Stimulated activated CD4-positive, alpha-beta T cell treated with anti-CD3 and anti-CD28 coated beads, Interleukin-4, amount 100 ng/mL, for 1 hour (primary cell): ENCODE data around the gene PCDHB13.
"Not testable (repeated sequence)": the region's sequence is repeated elsewhere in the genome, so short reads cannot be mapped to it uniquely, and the experiment has no call there.

ENCODE experiments used
- DNase-seq: peaks from one replicate; pipeline ENCODE4 v3.0.0-alpha.2; 2020

Gene PCDHB13

DNA sequence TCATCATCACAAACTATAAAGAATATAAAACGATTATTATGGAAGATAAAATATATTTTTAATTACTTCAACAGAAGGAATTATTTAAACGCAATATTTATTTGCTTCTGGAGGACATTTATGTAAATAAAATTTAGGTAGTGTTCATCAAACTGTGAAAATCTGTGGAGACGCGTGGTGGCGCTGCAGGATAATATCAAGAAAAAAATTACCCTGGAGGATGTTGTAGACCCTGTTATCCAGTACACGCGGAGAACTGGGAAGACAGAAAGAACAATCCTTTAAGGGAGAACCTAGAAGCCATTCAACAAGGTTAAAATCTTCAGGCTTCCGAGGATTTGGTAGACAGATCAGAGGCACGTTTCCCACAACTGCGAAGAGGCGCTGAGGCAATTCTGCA is 5.2 kb upstream of the PCDHB13 start, which contains the start of gene PCDHB12:
Gene PCDHB12, plus strand, starts transcription at position 242 of the 400 bp plus-strand sequence. CDS start 189 bp downstream, outside the sequence.
- no peak for DNase-seq

DNA sequence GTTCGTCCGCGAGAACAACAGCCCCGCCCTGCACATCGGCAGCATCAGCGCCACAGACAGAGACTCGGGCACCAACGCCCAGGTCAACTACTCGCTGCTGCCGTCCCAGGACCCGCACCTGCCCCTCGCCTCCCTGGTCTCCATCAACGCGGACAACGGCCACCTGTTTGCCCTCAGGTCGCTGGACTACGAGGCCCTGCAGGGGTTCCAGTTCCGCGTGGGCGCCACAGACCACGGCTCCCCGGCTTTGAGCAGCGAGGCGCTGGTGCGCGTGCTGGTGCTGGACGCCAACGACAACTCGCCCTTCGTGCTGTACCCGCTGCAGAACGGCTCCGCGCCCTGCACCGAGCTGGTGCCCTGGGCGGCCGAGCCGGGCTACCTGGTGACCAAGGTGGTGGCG is 3.4 kb upstream of the PCDHB13 start:
- not testable (repeated sequence) for DNase-seq

DNA sequence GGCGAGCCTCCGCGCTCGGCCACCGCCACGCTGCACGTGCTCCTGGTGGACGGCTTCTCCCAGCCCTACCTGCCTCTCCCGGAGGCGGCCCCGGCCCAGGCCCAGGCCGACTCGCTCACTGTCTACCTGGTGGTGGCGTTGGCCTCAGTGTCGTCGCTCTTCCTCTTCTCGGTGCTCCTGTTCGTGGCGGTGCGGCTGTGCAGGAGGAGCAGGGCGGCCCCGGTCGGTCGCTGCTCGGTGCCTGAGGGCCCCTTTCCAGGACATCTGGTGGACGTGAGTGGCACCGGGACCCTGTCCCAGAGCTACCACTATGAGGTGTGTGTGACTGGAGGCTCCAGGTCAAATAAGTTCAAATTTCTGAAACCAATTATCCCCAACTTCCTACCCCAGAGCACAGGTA is 2.9 kb upstream of the PCDHB13 start:
- not testable (repeated sequence) for DNase-seq

DNA sequence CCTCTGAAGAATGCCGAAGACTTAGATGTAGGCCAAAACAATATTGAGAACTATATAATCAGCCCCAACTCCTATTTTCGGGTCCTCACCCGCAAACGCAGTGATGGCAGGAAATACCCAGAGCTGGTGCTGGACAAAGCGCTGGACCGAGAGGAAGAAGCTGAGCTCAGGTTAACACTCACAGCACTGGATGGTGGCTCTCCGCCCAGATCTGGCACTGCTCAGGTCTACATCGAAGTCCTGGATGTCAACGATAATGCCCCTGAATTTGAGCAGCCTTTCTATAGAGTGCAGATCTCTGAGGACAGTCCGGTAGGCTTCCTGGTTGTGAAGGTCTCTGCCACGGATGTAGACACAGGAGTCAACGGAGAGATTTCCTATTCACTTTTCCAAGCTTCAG is 864 bp downstream of the PCDHB13 start:
- not testable (repeated sequence) for DNase-seq

DNA sequence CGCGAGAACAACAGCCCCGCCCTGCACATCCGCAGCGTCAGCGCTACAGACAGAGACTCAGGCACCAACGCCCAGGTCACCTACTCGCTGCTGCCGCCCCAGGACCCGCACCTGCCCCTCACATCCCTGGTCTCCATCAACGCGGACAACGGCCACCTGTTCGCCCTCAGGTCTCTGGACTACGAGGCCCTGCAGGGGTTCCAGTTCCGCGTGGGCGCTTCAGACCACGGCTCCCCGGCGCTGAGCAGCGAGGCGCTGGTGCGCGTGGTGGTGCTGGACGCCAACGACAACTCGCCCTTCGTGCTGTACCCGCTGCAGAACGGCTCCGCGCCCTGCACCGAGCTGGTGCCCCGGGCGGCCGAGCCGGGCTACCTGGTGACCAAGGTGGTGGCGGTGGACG is 1.8 kb downstream of the PCDHB13 start:
- DNase-seq: not testable (repeated sequence)

DNA sequence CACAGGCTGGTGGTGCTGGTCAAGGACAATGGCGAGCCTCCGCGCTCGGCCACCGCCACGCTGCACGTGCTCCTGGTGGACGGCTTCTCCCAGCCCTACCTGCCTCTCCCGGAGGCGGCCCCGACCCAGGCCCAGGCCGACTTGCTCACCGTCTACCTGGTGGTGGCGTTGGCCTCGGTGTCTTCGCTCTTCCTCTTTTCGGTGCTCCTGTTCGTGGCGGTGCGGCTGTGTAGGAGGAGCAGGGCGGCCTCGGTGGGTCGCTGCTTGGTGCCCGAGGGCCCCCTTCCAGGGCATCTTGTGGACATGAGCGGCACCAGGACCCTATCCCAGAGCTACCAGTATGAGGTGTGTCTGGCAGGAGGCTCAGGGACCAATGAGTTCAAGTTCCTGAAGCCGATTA is 2.3 kb downstream of the PCDHB13 start:
- DNase-seq: not testable (repeated sequence)

DNA sequence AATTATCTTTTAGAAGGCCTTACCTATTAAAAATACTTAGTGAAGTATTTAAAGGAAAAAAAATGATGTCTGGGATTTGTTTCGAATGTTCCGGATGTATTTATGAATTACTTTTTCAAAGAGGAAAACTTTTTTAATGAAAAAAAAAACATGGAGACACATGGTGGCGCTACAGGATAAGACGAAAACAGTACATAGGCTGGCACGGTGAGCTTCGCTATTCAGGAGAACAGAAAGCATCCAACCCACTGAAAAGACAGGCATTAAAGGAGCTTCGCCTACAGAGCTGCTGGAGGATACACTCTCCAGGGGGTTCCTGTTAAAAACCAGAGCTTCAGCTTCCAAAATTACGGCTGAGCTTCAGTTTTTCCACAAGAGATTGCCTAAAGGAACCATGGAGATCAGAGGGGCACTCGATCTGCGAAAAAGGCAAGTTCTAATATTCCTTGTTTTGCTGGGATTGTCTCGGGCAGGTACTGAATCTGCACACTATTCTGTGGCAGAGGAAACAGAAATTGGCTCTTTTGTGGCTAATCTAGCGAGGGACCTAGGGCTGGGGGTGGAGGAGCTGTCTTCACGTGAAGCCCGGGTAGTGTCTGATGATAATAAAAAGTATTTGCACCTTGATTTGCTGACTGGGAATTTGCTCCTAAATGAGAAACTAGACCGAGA is 9.5 kb downstream of the PCDHB13 start, which contains the start of gene PCDHB14:
Gene PCDHB14, plus strand, starts transcription at position 232 of the 672 bp plus-strand sequence. Its CDS starts 163 bp downstream, at position 395.
- no peak for DNase-seq

DNA sequence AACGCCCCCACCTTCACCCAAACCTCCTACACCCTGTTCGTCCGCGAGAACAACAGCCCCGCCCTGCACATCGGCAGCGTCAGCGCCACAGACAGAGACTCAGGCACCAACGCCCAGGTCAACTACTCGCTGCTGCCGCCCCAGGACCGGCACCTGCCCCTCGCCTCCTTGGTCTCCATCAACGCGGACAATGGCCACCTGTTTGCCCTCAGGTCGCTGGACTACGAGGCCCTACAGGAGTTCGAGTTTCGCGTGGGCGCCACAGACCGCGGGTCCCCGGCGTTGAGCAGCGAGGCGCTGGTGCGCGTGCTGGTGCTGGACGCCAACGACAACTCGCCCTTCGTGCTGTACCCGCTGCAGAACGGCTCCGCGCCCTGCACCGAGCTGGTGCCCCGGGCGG is 11.1 kb downstream of the PCDHB13 start:
- not testable (repeated sequence) for DNase-seq

DNA sequence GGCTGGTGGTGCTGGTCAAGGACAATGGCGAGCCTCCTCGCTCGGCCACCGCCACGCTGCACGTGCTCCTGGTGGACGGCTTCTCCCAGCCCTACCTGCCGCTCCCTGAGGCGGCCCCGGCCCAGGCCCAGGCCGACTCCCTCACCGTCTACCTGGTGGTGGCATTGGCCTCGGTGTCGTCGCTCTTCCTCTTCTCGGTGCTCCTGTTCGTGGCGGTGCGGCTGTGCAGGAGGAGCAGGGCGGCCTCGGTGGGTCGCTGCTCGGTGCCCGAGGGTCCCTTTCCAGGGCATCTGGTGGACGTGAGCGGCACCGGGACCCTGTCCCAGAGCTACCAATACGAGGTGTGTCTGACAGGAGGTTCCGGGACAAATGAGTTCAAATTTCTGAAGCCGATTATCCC is 11.7 kb downstream of the PCDHB13 start:
- DNase-seq: not testable (repeated sequence)

DNA sequence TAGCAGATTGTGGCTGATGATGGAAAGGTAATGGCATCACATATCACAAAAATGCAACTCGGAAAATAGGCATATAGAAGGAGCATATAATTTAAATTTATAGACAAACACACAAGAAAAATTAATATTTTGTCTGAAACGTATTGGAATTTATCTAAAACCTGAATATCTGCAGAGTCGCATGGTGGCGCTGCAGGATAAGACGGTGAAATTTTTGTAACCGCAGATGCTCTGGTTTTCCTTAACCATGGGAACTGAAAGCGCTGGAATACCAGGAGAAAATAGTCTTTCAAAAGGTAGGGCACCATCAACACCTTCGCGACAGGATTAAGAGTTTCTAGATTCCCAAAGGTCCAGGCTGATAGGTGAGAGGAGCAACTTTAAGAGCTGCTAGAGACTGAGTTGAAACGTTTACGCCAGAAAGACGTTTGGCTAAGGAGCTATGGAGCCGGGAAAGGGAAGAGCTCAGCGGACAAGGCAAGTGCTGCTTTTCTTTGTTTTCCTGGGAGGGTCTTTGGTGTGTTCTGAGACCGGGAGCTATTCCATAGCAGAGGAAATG is 20.5 kb downstream of the PCDHB13 start:
- no peak for DNase-seq

DNA sequence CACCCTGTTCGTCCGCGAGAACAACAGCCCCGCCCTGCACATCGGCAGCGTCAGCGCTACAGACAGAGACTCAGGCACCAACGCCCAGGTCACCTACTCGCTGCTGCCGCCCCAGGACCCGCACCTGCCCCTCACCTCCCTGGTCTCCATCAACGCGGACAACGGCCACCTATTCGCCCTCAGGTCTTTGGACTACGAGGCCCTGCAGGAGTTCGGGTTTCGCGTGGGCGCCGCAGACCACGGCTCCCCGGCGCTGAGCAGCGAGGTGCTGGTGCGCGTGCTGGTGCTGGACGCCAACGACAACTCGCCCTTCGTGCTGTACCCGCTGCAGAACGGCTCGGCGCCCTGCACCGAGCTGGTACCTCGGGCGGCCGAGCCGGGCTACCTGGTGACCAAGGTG is 22.2 kb downstream of the PCDHB13 start:
- not testable (repeated sequence) for DNase-seq

DNA sequence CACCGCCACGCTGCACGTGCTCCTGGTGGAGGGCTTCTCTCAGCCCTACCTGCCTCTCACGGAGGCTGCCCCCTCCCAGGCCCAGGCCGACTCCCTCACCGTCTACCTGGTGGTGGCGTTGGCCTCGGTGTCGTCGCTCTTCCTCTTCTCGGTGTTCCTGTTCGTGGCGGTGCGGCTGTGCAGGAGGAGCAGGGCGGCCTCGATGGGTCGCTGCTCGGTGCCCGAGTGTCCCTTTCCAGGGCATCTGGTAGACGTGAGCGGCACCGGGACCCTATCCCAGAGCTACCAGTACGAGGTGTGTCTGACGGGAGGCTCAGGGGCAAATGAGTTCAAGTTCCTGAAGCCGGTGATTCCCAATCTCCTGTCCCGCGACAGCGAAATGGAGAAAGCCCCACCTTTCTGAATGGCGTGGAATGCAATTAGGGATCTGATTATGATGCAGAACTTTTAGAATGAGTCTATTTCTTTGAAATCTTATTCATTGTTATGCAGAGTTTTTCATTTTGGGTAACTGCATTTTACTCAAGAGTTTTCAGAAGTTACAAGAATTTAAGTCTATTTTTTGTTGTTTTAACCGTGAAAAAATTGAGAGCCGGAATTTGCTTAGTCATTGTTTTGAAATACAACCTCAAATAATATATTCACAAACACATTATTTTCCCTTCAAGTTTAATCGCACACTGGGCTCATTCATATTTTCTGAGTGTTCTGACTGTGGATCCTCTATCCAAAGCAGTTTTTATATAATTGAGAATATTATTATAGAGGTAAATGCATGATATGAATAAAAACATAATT is 23.0 kb downstream of the PCDHB13 start:
- no peak for DNase-seq

DNA sequence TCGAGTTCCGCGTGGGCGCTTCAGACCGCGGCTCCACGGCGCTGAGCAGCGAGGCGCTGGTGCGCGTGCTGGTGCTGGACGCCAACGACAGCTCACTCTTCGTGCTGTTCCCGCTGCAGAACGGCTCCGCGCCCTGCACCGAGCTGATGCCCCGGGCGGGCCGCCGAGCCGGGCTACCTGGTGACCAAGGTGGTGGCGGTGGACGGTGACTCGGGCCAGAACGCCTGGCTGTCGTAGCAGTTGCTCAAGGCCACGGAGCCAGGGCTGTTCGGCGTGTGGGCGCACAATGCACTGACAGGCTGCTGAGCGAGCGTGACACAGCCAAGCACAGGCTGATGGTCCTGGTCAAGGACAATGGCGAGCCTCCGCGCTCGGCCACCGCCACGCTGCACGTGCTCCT is 27.8 kb downstream of the PCDHB13 start:
- no peak for DNase-seq

DNA sequence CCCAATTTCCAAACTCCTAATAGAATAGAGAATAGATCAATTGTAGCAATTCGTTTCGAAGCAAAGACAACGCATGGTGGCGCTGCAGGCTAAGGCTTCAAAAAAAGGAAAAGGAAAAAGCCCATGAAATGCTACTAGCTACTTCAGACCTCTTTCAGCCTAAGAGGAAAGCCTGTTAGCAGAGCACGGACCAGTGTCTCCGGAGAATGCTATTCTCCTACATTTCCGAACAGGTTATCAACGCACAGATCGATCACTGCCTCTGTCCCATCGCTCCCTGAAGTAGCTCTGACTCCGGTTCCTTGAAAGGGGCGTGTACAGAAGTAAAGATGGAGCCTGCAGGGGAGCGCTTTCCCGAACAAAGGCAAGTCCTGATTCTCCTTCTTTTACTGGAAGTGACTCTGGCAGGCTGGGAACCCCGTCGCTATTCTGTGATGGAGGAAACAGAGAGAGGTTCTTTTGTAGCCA is 31.6 kb downstream of the PCDHB13 start, which contains the start of gene PCDHB15:
Gene PCDHB15, plus strand, starts transcription at position 146 of the 468 bp plus-strand sequence. Its CDS starts 184 bp downstream, at position 330.
- no peak for DNase-seq

DNA sequence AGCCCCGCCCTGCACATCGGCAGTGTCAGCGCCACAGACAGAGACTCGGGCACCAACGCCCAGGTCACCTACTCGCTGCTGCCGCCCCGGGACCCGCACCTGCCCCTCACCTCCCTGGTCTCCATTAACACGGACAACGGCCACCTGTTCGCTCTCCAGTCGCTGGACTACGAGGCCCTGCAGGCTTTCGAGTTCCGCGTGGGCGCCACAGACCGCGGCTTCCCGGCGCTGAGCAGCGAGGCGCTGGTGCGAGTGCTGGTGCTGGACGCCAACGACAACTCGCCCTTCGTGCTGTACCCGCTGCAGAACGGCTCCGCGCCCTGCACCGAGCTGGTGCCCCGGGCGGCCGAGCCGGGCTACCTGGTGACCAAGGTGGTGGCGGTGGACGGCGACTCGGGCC is 33.3 kb downstream of the PCDHB13 start:
- DNase-seq: not testable (repeated sequence)

DNA sequence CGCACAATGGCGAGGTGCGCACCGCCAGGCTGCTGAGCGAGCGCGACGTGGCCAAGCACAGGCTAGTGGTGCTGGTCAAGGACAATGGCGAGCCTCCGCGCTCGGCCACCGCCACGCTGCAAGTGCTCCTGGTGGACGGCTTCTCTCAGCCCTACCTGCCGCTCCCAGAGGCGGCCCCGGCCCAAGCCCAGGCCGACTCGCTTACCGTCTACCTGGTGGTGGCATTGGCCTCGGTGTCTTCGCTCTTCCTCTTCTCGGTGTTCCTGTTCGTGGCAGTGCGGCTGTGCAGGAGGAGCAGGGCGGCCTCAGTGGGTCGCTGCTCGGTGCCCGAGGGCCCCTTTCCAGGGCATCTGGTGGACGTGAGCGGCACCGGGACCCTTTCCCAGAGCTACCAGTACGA is 33.7 kb downstream of the PCDHB13 start:
- not testable (repeated sequence) for DNase-seq

DNA sequence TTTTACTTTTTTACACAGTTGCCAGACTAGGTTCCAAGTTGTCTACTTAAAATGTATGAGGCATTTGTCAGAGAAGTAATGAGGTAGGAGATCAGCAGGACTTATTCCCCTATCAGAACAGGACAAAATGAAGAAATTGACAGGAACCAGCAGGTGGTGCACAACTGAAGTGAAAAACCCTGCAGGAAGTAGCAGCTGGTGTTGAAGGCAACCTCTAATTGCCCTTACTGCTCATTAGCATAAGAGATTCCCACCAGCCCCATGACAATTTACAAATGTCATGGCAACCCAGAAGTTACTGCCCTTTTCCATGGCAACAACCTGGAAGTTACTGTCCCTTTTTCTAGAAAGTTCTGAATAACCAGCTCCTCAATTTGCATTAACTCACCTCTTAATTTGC is 36.9 kb downstream of the PCDHB13 start:
- DNase-seq: no peak

DNA sequence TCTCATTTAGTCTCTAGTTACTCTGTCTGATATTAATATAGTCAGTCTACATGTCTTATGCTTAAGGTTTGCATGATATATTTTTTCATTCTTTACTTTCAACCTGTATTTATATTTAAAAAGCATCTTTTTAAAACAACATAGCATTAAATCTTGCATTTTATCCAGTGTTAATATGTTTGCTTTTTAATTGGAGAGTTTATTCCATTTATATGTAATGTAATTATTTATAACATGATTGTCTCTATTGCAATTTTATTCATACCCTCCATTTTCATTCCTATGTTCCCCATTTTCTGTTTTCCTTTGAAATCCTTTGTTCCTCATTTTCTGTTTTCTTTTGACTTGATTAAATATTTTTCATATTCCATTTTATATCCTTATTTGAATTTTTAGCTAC is 44.7 kb downstream of the PCDHB13 start:
- no peak for DNase-seq

DNA sequence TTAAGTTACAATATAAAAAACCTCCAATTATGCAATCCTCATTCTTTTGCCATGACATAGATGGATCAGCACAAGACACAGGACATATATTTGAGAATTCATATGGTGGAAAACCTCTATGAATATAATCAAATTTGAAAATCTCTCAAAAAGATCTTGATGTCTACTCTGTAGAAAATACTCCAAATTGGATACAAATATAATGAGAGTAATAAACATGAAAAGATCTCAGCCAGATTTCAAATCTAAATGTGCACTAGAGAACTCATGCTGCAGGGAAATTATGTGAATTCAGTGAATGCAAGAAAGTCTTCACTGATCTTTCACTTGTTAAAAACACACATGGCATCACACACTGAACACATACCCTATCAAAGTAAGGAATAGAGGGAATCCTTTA is 45.2 kb downstream of the PCDHB13 start:
- no peak for DNase-seq

DNA sequence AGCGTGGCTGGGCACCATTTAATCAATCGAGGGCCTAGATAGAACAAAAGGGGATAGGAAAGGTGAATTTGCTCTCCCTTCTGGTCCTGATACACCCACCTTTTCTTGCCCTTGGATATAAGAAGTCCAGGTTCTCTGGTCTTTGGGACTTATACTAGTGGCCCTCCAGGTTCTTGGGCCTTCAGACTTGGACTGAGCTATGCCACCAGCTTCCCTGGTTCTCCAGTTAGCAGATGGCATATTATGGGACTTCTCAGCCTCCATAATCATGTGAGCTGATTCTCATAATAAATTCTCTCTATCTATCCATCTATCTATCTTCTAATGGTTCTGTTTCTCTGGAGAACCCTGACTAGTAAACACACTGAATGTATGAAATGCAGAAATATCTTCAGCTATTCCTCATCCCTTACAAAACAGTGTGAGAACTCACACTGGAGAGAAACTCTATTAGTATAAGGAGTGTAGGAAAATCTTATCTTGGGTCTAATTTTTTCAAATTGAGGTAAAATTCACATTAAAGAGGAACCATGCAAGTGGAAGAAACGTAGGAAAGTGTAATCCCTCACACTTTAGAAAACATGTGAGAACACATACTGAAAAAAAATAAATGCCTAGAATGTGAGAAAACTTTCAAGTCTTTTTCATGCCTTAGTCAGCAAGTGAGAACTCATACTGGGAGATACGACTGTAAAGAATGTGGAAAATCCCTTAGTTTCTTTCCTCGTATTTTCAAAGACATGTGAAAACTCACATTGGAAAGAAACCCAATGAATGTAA is 46.9 kb downstream of the PCDHB13 start:
- DNase-seq: no peak

DNA sequence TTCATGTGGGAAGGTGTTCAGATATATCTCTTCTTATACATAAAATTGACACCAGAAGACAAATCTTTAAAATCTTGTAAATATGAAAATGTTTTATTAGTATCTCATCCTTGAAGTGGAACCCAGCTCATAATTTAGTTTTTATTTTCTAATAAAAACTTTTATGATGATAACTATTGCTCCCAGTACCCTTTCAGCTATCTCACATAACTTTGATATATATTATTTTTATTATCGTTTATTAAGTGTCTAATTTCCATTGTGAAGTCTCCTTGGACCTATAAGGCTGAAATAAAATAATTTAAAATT is 47.5 kb downstream of the PCDHB13 start:
- DNase-seq: no peak
